HG03097 (cell line): ENCODE results near the gene ZMYND8.
"Not testable (repeated sequence)": the region's sequence is repeated elsewhere in the genome, so short reads cannot be mapped to it uniquely, and the experiment has no call there.

ENCODE experiments used
- ATAC-seq: cut with Tn5 transposase; IDR thresholded peaks from one replicate; pipeline ENCODE4 v1.9.1; 2021; ENCODE audit not compliant: unreplicated experiment, low FRiP score

The ZMYND8 gene

GRCh38 chr20:47256668-47257236 lies 99.7 kb downstream of the ZMYND8 start:
- no peak for ATAC-seq

GRCh38 chr20:47253872-47254271 lies 102.6 kb downstream of the ZMYND8 start:
- no peak for ATAC-seq

- no peak for ATAC-seq
These were observed 103.6 kb downstream of the ZMYND8 start for GRCh38 chr20:47252879-47253307.

GRCh38 chr20:47251154-47252020 lies 105.1 kb downstream of the ZMYND8 start:
- ATAC-seq = no peak

- no peak for ATAC-seq
These were observed 106.1 kb downstream of the ZMYND8 start for GRCh38 chr20:47250360-47250759.

GRCh38 chr20:47249913-47250312 lies 106.6 kb downstream of the ZMYND8 start:
- ATAC-seq = no peak

GRCh38 chr20:47248448-47248966 lies 108.0 kb downstream of the ZMYND8 start:
- no peak for ATAC-seq

GRCh38 chr20:47247972-47248371 lies 108.5 kb downstream of the ZMYND8 start:
- ATAC-seq = no peak

- ATAC-seq = no peak
These were observed 110.3 kb downstream of the ZMYND8 start for GRCh38 chr20:47246061-47246777.

GRCh38 chr20:47245166-47245565 lies 111.3 kb downstream of the ZMYND8 start:
- ATAC-seq = not testable (repeated sequence)

GRCh38 chr20:47244451-47244850 lies 112.0 kb downstream of the ZMYND8 start:
- no peak for ATAC-seq

- ATAC-seq = no peak
These were observed 112.8 kb downstream of the ZMYND8 start for GRCh38 chr20:47243532-47244305.

- ATAC-seq = no peak
These were observed 113.5 kb downstream of the ZMYND8 start for GRCh38 chr20:47243003-47243402.

- ATAC-seq = no peak
These were observed 115.1 kb downstream of the ZMYND8 start for GRCh38 chr20:47241345-47241781.

GRCh38 chr20:47240096-47240495 lies 116.4 kb downstream of the ZMYND8 start:
- ATAC-seq = not testable (repeated sequence)

GRCh38 chr20:47239719-47240067 lies 116.8 kb downstream of the ZMYND8 start:
- ATAC-seq = no peak

GRCh38 chr20:47238780-47239718 lies 117.5 kb downstream of the ZMYND8 start:
- no peak for ATAC-seq

GRCh38 chr20:47237715-47238114 lies 118.8 kb downstream of the ZMYND8 start:
- ATAC-seq = no peak

- ATAC-seq = no peak
These were observed 119.9 kb downstream of the ZMYND8 start for GRCh38 chr20:47236639-47236900.
